ENCODE results near the gene DUSP1.

- TF ChIP-seq CTCF (IDR thresholded peaks at IDR 0.05) (no peak), POLR2A (IDR thresholded peaks at IDR 0.05) (no peak)
Observed at GRCh38 chr5:172770374-172770674, 671 bp downstream of the DUSP1 start.

All from esophagus squamous epithelium (tissue), 4 donors.